HG03064 (cell line): Measurements from ENCODE around the gene ANTXR1.

Experiments
- ATAC-seq: cut with Tn5 transposase; IDR thresholded peaks from one replicate; pipeline ENCODE4 v1.9.1; 2021; ENCODE audit warnings: low read depth; ENCODE audit not compliant: unreplicated experiment

ANTXR1 gene

DNA sequence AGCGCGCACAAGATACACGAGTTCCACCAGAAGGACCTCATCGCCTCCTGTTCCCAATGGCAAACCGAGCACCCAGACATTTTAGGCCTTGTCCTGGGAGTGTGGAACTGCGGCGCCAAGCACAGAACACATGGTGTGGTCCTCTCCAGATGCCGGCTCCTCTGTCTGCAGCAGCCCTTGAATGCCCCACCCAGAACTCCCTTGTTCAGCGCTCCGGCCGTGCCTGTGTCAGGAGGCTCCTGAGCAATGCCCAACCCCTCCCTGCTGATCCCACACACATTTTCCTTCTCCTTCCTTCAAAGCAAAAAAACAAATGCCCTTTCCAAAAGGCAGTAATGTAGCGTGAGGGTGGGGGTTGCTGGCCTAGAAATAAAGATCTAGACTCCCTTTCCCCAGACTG lies 284.2 kb downstream of the ANTXR1 start:
- ATAC-seq = no peak

GRCh38 chr2:69298261-69298660 lies 285.3 kb downstream of the ANTXR1 start:
- ATAC-seq = no peak

GRCh38 chr2:69298862-69299261 lies 285.9 kb downstream of the ANTXR1 start:
- ATAC-seq = no peak
